ENCODE results near the gene STMN3.

The STMN3 gene

GRCh38 chr20:63594043-63594561 is 59.1 kb downstream of the STMN3 start (continued):
- TF ChIP-seq PRDM4 (tag by site-specific recombination; IDR thresholded peaks at IDR 0.05): no peak
- TF ChIP-seq ZFP41 (tag by site-specific recombination; IDR thresholded peaks at IDR 0.05; ENCODE audit: borderline replicate concordance): no peak
- TF ChIP-seq HOXD13 (CRISPR knock-in tag; IDR thresholded peaks at IDR 0.05; ENCODE audit: borderline replicate concordance): no peak
- TF ChIP-seq ATF2 (tag by site-specific recombination; IDR thresholded peaks at IDR 0.05; ENCODE audit: low read depth): no peak
- no peak for TF ChIP-seq PRDM6 (tag by site-specific recombination; IDR thresholded peaks at IDR 0.05)
- TF ChIP-seq ZNF645 (tag by site-specific recombination; IDR thresholded peaks at IDR 0.05): no peak
- TF ChIP-seq ZNF19 (tag by site-specific recombination; IDR thresholded peaks at IDR 0.05; ENCODE audit: low read depth): no peak

GRCh38 chr20:63592661-63593060 is 60.6 kb downstream of the STMN3 start:
- Histone ChIP-seq H3K9me3 (ENCODE audit: control insufficient read depth, insufficient read depth, low read depth, low read length) (no peaks in the 10 kb centered on the region), H3K27ac (ENCODE audit: extremely low read depth, low read depth, low read length) (no peak overlapping the region), H3K36me3 (ENCODE audit: control insufficient read depth in 2 of 2, insufficient read depth in 1 of 2, low read length in 2 of 2) (peaks cover 6 to 54% of the 10 kb centered on the region in 2 experiments; a peak in 2 of 3 replicates), H3K4me1 (ENCODE audit: control insufficient read depth, insufficient read depth, low read length) (no peaks in the 10 kb centered on the region), H3K4me3 (ENCODE audit: low read depth, low read length) (no peak overlapping the region)
- TF ChIP-seq SP3 (tag by site-specific recombination; IDR thresholded peaks at IDR 0.05): no peak
- no peak for TF ChIP-seq ZFHX2 (tag by site-specific recombination; conservative IDR thresholded peaks at IDR 0.05)
- no peak for TF ChIP-seq ZNF521 (tag by site-specific recombination; IDR thresholded peaks at IDR 0.05)
- TF ChIP-seq ZNF621 (tag by site-specific recombination; IDR thresholded peaks at IDR 0.05): no peak
- TF ChIP-seq ZNF202 (tag by site-specific recombination; IDR thresholded peaks at IDR 0.05; ENCODE audit: borderline replicate concordance): no peak
- no peak for TF ChIP-seq ZNF623 (tag by site-specific recombination; IDR thresholded peaks at IDR 0.05)
- TF ChIP-seq ZNF843 (tag by site-specific recombination; IDR thresholded peaks at IDR 0.05): no peak
- no peak for TF ChIP-seq ZBTB21 (tag by site-specific recombination; IDR thresholded peaks at IDR 0.05)
- TF ChIP-seq ZNF341 (tag by site-specific recombination; IDR thresholded peaks at IDR 0.05; ENCODE audit: low read depth): no peak
- no peak for TF ChIP-seq ZBTB11 (tag by site-specific recombination; conservative IDR thresholded peaks at IDR 0.05; ENCODE audit: low read depth)
- TF ChIP-seq ZNF37A (tag by site-specific recombination; IDR thresholded peaks at IDR 0.05): no peak
- no peak for TF ChIP-seq KLF16 (tag by site-specific recombination; IDR thresholded peaks at IDR 0.05)
- no peak for TF ChIP-seq ZNF292 (tag by site-specific recombination; IDR thresholded peaks at IDR 0.05; ENCODE audit: borderline replicate concordance, low read depth)
- TF ChIP-seq ZNF24 (tag by site-specific recombination; IDR thresholded peaks at IDR 0.05): no peak
- ChIA-PET CTCF (no interaction called here), POLR2A (no interaction called here)

Data from HEK293 (cell line).